Mesendoderm (in vitro differentiated cells): Measurements from ENCODE around the gene ADCY3.
A peak's percentile ranks its signal among the peaks of the same experiment; 100 is the strongest.

Experiments
- DNase-seq: peaks from one replicate; pipeline ENCODE4 v3.0.0; 2013
- H2AK5ac ChIP-seq: 2 replicates; pipeline ENCODE4 v1.6.1; 2013; ENCODE audit warnings: low read length, inconsistent platforms
- H2BK120ac ChIP-seq: 2 replicates; pipeline ENCODE4 v1.6.1; 2013; ENCODE audit warnings: low read depth, mild to moderate bottlenecking, low read length, moderate library complexity, mixed read lengths
- H2BK15ac ChIP-seq: replicated peaks from 2 replicates; pipeline ENCODE4 v1.6.1; 2013; ENCODE audit warnings: low read depth, mild to moderate bottlenecking, moderate library complexity
- H2BK5ac ChIP-seq: 2 replicates; pipeline ENCODE4 v1.6.1; 2013; ENCODE audit warnings: low read length, inconsistent platforms
- H3K18ac ChIP-seq: 2 replicates; pipeline ENCODE4 v1.6.1; 2013; ENCODE audit warnings: mild to moderate bottlenecking, low read length, mixed read lengths
- H3K23ac ChIP-seq: one replicate; pipeline ENCODE4 v1.6.1; 2013; ENCODE audit warnings: low read length
- H3K27ac ChIP-seq: 2 replicates; pipeline ENCODE4 v1.5.1; 2013; ENCODE audit warnings: low read depth, mild to moderate bottlenecking, inconsistent platforms, low read length, moderate library complexity
- H3K27me3 ChIP-seq: 2 replicates; pipeline ENCODE4 v1.6.1; 2013; ENCODE audit warnings: low read length, control low read depth, mild to moderate bottlenecking, inconsistent platforms; ENCODE audit not compliant: insufficient read depth, poor library complexity
- H3K36me3 ChIP-seq: 2 replicates; pipeline ENCODE4 v1.6.1; 2013; ENCODE audit warnings: low read length, inconsistent platforms; ENCODE audit not compliant: control insufficient read depth, insufficient read depth
- H3K4ac ChIP-seq: one replicate; pipeline ENCODE4 v1.6.1; 2013; ENCODE audit warnings: low read depth, mild to moderate bottlenecking, low read length, moderate library complexity
- H3K4me1 ChIP-seq: 2 replicates; pipeline ENCODE4 v1.6.1; 2013; ENCODE audit warnings: low read depth, low read length, inconsistent platforms; ENCODE audit not compliant: control insufficient read depth
- H3K4me2 ChIP-seq: 2 replicates; pipeline ENCODE4 v1.6.1; 2013; ENCODE audit warnings: low read length
- H3K4me3 ChIP-seq: 2 replicates; pipeline ENCODE4 v1.5.1; 2013; ENCODE audit warnings: mild to moderate bottlenecking, low read length
- H3K56ac ChIP-seq: one replicate; pipeline ENCODE4 v1.6.1; 2013; ENCODE audit warnings: low read length
- H3K79me1 ChIP-seq: 2 replicates; pipeline ENCODE4 v1.6.1; 2013; ENCODE audit warnings: low read length, inconsistent platforms
- H3K79me2 ChIP-seq: 2 replicates; pipeline ENCODE4 v1.6.1; 2013; ENCODE audit warnings: mild to moderate bottlenecking, low read length; ENCODE audit not compliant: control insufficient read depth, insufficient read depth
- H3K9ac ChIP-seq: 2 replicates; pipeline ENCODE4 v1.6.1; 2013; ENCODE audit warnings: low read length, inconsistent platforms
- H4K5ac ChIP-seq: one replicate; pipeline ENCODE4 v1.6.1; 2013; ENCODE audit warnings: low read length
- H4K8ac ChIP-seq: one replicate; pipeline ENCODE4 v1.6.1; 2013; ENCODE audit warnings: low read depth, mild to moderate bottlenecking, control low read depth, low read length, moderate library complexity
- WGBS: extraction: QIAGEN DNeasy Blood & Tissue Kit; methylation state at CpG from one replicate; pipeline ENCODE4 v1.1.7; 2013; ENCODE audit warnings: low lambda C conversion rate, missing lambda C conversion rate; ENCODE audit not compliant: insufficient coverage; ENCODE audit errors: extremely low coverage; 5-methylcytosine and 5-hydroxymethylcytosine counted together

The ADCY3 gene

DNA sequence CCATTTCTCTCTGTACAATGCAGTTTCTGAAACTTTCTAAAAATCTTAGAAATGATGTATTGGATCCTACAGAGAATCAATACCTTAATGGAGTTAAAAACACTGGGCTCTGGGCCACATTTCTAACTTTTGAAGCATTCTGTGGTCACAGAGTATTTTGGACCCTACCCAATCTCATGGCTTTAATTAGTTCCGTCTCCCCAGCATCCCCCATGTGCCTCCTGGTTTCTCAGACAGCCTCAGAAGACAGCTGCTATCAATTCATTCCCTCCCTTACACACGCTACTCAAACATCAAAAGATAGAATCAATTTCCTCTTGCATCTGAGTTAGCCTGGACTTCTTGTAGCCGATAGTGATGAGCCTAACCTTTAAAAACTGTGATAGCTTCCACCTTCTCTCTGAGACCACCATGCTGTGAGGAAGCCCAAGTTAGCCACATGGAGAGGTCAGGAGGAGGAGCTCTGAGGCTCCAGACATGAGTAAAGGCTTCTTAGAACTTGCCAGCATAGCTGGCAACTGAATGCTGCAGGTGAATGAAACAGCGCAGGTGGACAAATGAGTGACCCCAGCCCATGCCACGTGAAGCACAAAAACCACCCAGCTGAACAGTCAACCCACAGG, 10.4 kb downstream of the ADCY3 start:
- Histone ChIP-seq H2BK15ac (no peak overlapping the region), H3K36me3 (no peaks in the 10 kb centered on the region), H4K8ac (no peak overlapping the region), H2BK120ac (no peak overlapping the region), H3K4me2 (no peak overlapping the region), H3K4me1 (no peaks in the 10 kb centered on the region), H4K5ac (no peak overlapping the region), H3K9ac (no peak overlapping the region), H3K79me2 (no peaks in the 10 kb centered on the region), H2BK5ac (no peak overlapping the region), H3K79me1 (no peaks in the 10 kb centered on the region), H3K56ac (no peak overlapping the region), H3K27me3 (no peaks in the 10 kb centered on the region), H3K4me3 (no peak overlapping the region), H2AK5ac (no peak overlapping the region), H3K4ac (no peak overlapping the region), H3K18ac (no peak overlapping the region), H3K27ac (no peak overlapping the region), H3K23ac (no peak overlapping the region)
- WGBS = no CpG with 5 or more reads among the region's 5 CpGs
- DNase-seq = no peak

DNA sequence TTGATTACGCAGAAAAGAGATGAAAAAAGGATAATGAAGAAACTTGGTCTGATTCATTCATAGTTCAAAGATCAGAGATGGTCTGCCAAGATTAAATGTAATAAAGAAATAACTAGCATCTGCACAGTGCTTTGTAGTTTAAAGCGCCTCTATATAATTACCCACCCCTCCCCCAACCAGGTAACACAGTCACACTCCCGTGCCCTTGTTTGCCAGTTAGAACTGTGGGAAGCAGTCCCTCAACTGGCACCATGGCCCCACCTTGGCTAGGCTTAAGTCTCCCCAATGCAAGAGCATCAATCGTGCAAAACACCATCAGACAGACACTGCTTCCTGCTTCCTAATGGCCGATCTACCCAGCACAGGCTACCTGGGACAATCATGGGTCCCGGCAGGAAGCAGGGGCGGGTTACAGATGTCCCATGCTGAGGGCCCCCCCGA, 11.6 kb downstream of the ADCY3 start:
- H2BK15ac ChIP-seq = no peak overlapping the region
- WGBS = no CpG with 5 or more reads among the region's 8 CpGs
- no peak overlapping the region for H3K27ac ChIP-seq
- H3K79me2 ChIP-seq = no peaks in the 10 kb centered on the region
- H3K56ac ChIP-seq = no peak overlapping the region
- H4K5ac ChIP-seq = no peak overlapping the region
- no peak overlapping the region for H3K23ac ChIP-seq
- H3K27me3 ChIP-seq = no peaks in the 10 kb centered on the region
- H3K9ac ChIP-seq = no peak overlapping the region
- H2BK5ac ChIP-seq = no peak overlapping the region
- no peak overlapping the region for H2AK5ac ChIP-seq
- H3K18ac ChIP-seq = no peak overlapping the region
- H2BK120ac ChIP-seq = no peak overlapping the region
- no peaks in the 10 kb centered on the region for H3K4me1 ChIP-seq
- no peak overlapping the region for H3K4ac ChIP-seq
- DNase-seq = no peak
- no peak overlapping the region for H4K8ac ChIP-seq
- H3K4me3 ChIP-seq = no peak overlapping the region
- no peak overlapping the region for H3K4me2 ChIP-seq
- H3K79me1 ChIP-seq = no peaks in the 10 kb centered on the region
- no peaks in the 10 kb centered on the region for H3K36me3 ChIP-seq

DNA sequence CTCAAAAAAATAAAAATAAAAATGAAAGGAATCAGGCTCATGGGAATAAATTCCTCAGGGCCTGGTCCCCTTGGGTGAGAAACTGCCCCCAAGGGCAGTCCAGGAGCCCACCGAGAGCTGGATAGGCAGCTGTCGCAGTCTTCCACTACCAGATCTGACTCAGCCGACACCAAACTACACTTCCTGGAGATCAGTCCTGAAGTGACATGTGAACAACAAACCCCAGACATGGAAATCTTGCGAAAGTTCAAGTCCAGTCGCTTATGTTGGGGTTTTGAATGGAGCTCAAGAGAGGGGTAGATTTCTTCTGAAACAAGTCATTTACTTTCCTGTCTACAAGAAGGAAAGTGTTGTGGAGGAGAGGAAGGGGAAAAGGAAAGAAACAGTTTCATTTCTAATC, 12.9 kb downstream of the ADCY3 start:
- WGBS = no CpG with 5 or more reads among the region's 5 CpGs
- H4K8ac ChIP-seq = no peak overlapping the region
- H2AK5ac ChIP-seq = no peak overlapping the region
- no peak overlapping the region for H3K18ac ChIP-seq
- peaks cover 1% of the 10 kb centered on the region for H3K36me3 ChIP-seq
- H3K4ac ChIP-seq = no peak overlapping the region
- no peak overlapping the region for H3K27ac ChIP-seq
- H3K79me2 ChIP-seq = no peaks in the 10 kb centered on the region
- no peaks in the 10 kb centered on the region for H3K79me1 ChIP-seq
- no peak overlapping the region for H4K5ac ChIP-seq
- no peak overlapping the region for H3K9ac ChIP-seq
- H3K4me2 ChIP-seq = no peak overlapping the region
- no peak overlapping the region for H2BK120ac ChIP-seq
- no peak overlapping the region for H2BK15ac ChIP-seq
- H3K27me3 ChIP-seq = no peaks in the 10 kb centered on the region
- no peak overlapping the region for H2BK5ac ChIP-seq
- H3K56ac ChIP-seq = no peak overlapping the region
- no peaks in the 10 kb centered on the region for H3K4me1 ChIP-seq
- H3K4me3 ChIP-seq = no peak overlapping the region
- DNase-seq = no peak
- H3K23ac ChIP-seq = no peak overlapping the region

DNA sequence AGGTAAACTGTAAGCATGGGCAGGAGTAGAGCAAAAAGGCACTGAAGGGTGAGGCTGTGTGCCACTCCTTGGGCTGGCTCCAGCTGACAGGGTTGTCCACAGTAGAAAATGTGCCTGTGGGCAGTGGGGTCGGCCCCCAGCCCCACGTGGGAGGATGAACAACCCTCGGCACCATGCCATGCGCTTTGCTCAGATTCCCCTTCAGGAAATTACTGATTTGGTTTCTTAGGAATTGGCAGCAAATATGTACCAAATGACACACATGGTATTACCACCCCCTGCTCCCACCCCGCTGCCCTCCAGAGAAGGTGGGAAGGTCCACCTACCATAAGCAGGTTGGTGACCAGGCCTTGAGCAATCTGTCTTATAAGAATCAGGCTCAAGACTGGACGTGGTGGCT, 13.6 kb downstream of the ADCY3 start:
- Histone ChIP-seq H3K9ac (no peak overlapping the region), H3K4me2 (no peak overlapping the region), H3K4me1 (no peaks in the 10 kb centered on the region), H4K5ac (no peak overlapping the region), H3K23ac (peak overlapping the region; percentile 45), H2AK5ac (no peak overlapping the region), H3K36me3 (peaks cover 1% of the 10 kb centered on the region), H4K8ac (no peak overlapping the region), H3K79me1 (no peaks in the 10 kb centered on the region), H2BK15ac (no peak overlapping the region), H2BK5ac (no peak overlapping the region), H3K4ac (no peak overlapping the region), H3K4me3 (no peak overlapping the region), H3K27ac (no peak overlapping the region), H3K79me2 (no peaks in the 10 kb centered on the region), H3K18ac (no peak overlapping the region), H3K27me3 (no peaks in the 10 kb centered on the region), H3K56ac (no peak overlapping the region), H2BK120ac (no peak overlapping the region)
- DNase-seq = no peak
- WGBS = no CpG with 5 or more reads among the region's 6 CpGs

DNA sequence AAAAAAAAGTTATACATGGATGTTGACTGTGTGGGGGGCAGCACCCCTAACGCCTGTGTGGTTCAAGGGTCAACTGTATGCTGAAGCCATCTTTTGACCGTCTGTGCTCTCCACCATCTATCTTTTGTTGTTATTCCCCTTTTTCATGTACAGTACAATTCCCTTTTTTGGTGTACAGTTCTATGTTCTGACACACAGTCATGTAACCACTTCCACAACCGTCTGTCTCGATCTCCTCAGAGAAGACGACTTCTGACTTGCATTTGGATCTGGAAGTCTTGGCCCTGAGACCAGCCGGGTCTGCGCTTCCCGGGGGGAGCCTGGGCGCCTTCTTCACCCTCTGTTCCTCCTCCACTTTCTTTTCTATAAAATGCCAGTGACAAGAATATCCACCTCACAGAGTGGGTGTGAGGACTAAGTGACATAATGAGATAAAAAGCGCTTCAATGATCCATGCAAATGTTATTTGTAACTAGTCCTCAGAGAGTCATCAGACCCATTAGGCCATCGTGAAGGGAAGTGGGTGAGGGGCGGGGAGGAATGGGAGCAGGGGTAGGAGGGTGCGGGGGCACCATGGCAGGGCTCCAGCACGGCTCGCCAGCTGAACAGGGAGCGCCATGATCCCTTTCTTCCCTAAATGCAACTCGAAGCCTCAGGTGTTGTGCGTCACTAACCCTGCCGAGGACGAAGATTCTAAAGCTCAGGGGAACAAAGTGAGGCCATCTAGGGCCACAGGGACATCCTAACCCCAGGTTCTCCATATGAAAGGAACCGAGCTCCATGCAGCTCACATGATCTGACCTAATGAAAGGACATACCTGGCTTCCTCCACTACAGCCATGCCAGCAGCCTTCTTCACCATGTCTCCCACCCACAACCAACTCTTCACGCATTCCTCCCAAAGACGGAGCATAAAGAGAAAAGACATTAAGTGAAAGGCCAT, 16.6 kb downstream of the ADCY3 start:
- Histone ChIP-seq H3K4me2 (no peak overlapping the region), H3K36me3 (peaks cover 1% of the 10 kb centered on the region), H4K5ac (no peak overlapping the region), H4K8ac (no peak overlapping the region), H3K56ac (no peak overlapping the region), H3K27ac (no peak overlapping the region), H3K23ac (no peak overlapping the region), H3K27me3 (no peaks in the 10 kb centered on the region), H2BK120ac (no peak overlapping the region), H3K4ac (no peak overlapping the region), H3K9ac (no peak overlapping the region), H3K79me2 (no peaks in the 10 kb centered on the region), H2AK5ac (no peak overlapping the region), H3K4me1 (no peaks in the 10 kb centered on the region), H2BK5ac (no peak overlapping the region), H3K79me1 (peaks cover 1% of the 10 kb centered on the region), H3K18ac (no peak overlapping the region), H2BK15ac (no peak overlapping the region), H3K4me3 (no peak overlapping the region)
- no peak for DNase-seq
- WGBS = no CpG with 5 or more reads among the region's 23 CpGs
